ENCODE measurements around the gene FNIP2.
A peak's percentile ranks its signal among the peaks of the same experiment; 100 is the strongest.

The FNIP2 gene

DNA sequence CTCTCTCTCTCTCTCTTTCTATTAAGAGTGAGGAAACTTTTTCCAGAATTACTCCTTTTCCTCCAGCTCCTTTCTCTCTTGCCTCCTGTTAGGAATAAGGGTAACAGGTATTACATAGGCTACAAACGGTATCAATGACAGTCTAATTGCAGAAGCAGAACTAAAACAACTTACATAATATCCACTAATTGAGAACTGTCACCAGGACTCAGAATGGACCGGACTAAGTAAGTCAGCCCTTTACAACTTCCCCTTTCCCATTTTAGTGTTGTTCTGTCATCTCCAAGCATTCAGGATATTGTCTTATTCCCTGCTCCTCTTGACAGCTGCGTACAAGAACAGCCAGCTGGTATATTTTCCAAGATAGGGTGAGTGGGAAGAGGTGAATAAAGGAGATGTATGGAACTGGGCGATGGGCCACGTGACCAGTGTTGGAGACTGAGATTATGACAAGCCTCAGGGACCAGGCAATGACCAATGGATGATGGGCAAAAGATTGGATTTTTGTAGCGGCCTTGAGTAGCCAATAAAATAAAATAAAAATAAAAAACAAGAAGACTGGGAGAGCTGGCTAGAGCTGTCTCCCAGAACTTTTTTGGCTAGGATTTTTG lies 2.3 kb upstream of the FNIP2 start:
- no peaks in the 10 kb centered on the region for H3K27me3 ChIP-seq
- no peak overlapping the region for H3K4me3 ChIP-seq
- intact Hi-C loops (cut with DNase I; ENCODE audit: low total_unique reads), result no loop called here
- H3K36me3 ChIP-seq, result no peaks in the 10 kb centered on the region
- DNase-seq, result no peak
- H3K27ac ChIP-seq, result peak overlapping the region in 1 of 2 donors; percentile 96
- H3K9me3 ChIP-seq, result no peaks in the 10 kb centered on the region
- H3K4me1 ChIP-seq, result peaks cover 0 to 25% (median 11%) of the 10 kb centered on the region in 4 donors
- TF ChIP-seq CTCF (IDR thresholded peaks at IDR 0.05), result no peak

- no peaks in the 10 kb centered on the region for H3K36me3 ChIP-seq
- peaks cover 0 to 34% (median 16%) of the 10 kb centered on the region in 4 donors for H3K4me1 ChIP-seq
- no peak overlapping the region for H3K4me3 ChIP-seq
- no peak for TF ChIP-seq CTCF (IDR thresholded peaks at IDR 0.05)
- no peak for DNase-seq
- peak overlapping the region; percentile 94 to 96 for H3K27ac ChIP-seq
- no peaks in the 10 kb centered on the region for H3K27me3 ChIP-seq
- H3K9me3 ChIP-seq, result no peaks in the 10 kb centered on the region
- intact Hi-C loops (cut with DNase I; ENCODE audit: low total_unique reads), result no loop called here
Measured at GRCh38 chr4:158767451-158767850, 1.4 kb upstream of the FNIP2 start.

- Histone ChIP-seq H3K9me3 (no peaks in the 10 kb centered on the region), H3K4me1 (peaks cover 0 to 53% (median 21%) of the 10 kb centered on the region in 4 donors), H3K27ac (peak overlapping the region; percentile 94 to 96), H3K27me3 (no peaks in the 10 kb centered on the region), H3K4me3 (peak overlapping the region; percentile 68 to 98), H3K36me3 (no peaks in the 10 kb centered on the region)
- intact Hi-C loops (cut with DNase I; ENCODE audit: low total_unique reads), result no loop called here
- peak; percentile 33 to 72 for DNase-seq
- TF ChIP-seq CTCF (IDR thresholded peaks at IDR 0.05), result no peak
Measured at GRCh38 chr4:158769175-158769921, 522 bp downstream of the FNIP2 start.

DNA sequence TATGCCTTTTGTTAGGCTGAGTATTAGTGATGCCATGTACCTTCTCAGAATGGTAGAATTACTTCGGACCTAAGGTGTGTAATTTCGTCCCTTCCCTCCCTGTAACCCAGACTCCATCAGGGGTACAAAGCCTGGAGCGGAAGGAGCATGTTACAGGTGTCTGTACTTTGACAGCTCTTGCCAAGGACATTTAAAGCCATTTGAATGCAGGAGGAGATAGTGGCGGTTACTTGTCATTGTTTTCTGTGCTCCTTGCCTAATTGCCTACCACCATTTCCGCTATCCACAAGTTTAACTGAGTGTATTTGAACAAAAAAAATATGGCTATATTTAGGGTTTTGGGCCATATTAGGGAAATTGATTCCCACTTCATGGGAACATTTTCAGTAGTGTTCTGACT lies 1.8 kb downstream of the FNIP2 start:
- Histone ChIP-seq H3K27ac (peak overlapping the region; percentile 94 to 96), H3K4me1 (peaks cover 0 to 66% (median 33%) of the 10 kb centered on the region in 4 donors), H3K4me3 (peak overlapping the region; percentile 68 to 98), H3K9me3 (no peaks in the 10 kb centered on the region), H3K27me3 (no peaks in the 10 kb centered on the region), H3K36me3 (no peaks in the 10 kb centered on the region)
- no peak for TF ChIP-seq CTCF (IDR thresholded peaks at IDR 0.05)
- no peak for DNase-seq
- intact Hi-C loops (cut with DNase I; ENCODE audit: low total_unique reads), result loop anchor here (10.0 kb wide), 1 partner anchor 334 kb away; the partner anchor contains the start of gene RAPGEF2

DNA sequence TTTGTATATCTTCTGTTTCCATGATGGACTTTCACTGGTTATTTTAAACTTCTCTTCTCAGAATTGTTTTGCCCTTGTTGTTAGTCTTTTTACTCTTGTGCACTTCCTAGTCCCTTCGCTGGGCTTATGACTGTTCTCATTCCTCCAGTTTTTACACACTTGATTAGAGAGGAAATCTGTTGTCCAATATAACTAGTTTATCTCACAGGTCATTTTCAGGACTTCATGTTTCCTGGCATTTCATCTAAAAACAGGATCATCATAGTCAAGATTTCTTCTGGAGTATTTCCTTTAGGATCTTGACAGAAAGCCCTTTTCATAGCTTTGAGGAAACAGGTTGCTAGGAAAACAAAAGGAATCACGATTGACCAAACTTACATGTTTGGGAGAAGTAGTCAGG lies 3.0 kb downstream of the FNIP2 start:
- H3K4me1 ChIP-seq, result peaks cover 0 to 76% (median 38%) of the 10 kb centered on the region in 4 donors
- intact Hi-C loops (cut with DNase I; ENCODE audit: low total_unique reads), result loop anchor here (10.0 kb wide), 1 partner anchor 333 kb away; the partner anchor contains the start of gene RAPGEF2
- H3K9me3 ChIP-seq, result no peaks in the 10 kb centered on the region
- no peaks in the 10 kb centered on the region for H3K27me3 ChIP-seq
- no peak for DNase-seq
- peak overlapping the region in 1 of 2 donors; percentile 68 for H3K4me3 ChIP-seq
- peak overlapping the region; percentile 49 to 96 for H3K27ac ChIP-seq
- no peak for TF ChIP-seq CTCF (IDR thresholded peaks at IDR 0.05)
- H3K36me3 ChIP-seq, result no peaks in the 10 kb centered on the region

All from tibial artery (tissue), 4 donors.